Measurements from ENCODE around the gene LIN28B. TPM values are rescaled to one million over a fixed set of nuclear protein-coding genes. Genes with fewer than 3 reads are reported as not detected.

LIN28B gene
- total and polyA plus RNA-seq, 2 experiments from 2014 or later = 35.3 to 96.4 TPM

DNA sequence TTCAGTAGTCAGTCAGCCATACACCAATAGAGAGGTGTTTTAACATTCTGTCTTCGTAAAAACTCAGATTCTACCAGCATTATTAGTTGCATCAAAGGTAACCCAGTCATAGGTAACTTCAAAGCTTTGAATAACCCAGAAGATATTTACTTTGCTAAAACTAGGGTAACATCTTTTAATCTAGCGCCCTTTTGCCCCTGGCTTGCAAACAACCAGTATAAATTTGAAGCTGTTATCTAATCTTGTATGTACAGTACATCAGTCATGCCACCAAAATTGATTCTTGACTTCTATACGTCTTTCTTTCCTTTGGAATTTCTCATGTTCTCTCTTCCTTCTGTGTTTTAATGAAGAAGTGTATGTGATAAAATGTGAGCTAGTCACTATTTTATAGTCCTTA is 109.3 kb downstream of the LIN28B start:
- Histone ChIP-seq H3K27me3 (ENCODE audit: insufficient read depth) (no peaks in the 10 kb centered on the region), H3K4me1 (ENCODE audit: insufficient read depth) (no peaks in the 10 kb centered on the region), H3K36me3 (ENCODE audit: insufficient read depth) (no peaks in the 10 kb centered on the region), H3K4me3 (no peak overlapping the region), H3F3A (replicated peaks; ENCODE audit: low read depth) (no peaks in the 10 kb centered on the region), H3K79me2 (replicated peaks; ENCODE audit: insufficient read depth) (peaks cover 45% of the 10 kb centered on the region), H3K4me2 (no peak overlapping the region), H4K20me1 (replicated peaks; ENCODE audit: insufficient read depth) (no peaks in the 10 kb centered on the region), H3K27ac (ENCODE audit: low read depth) (peak overlapping the region; percentile 29; the same call in 1 of the 2 replicates), H2AFZ (no peak overlapping the region), H3K9me2 (ENCODE audit: insufficient read depth) (no peaks in the 10 kb centered on the region)
- no peaks in the 10 kb centered on the region for H3K9me3 Mint-ChIP-seq
- ATAC-seq (no peak), DNase-seq (ENCODE audit: low spot score) (no peak)
- peaks cover 1% of the 10 kb centered on the region for H3K27me3 Mint-ChIP-seq (ENCODE audit: insufficient read depth, low read depth, poor library complexity)
- H3K27ac Mint-ChIP-seq = no peak overlapping the region
- peaks cover 9% of the 10 kb centered on the region; the same call in 2 of the 3 replicates for H3K4me1 Mint-ChIP-seq
- no peak for TF ChIP-seq JUNB (IDR thresholded peaks at IDR 0.05; ENCODE audit: unreplicated experiment)
- TF ChIP-seq, protein P1, sequence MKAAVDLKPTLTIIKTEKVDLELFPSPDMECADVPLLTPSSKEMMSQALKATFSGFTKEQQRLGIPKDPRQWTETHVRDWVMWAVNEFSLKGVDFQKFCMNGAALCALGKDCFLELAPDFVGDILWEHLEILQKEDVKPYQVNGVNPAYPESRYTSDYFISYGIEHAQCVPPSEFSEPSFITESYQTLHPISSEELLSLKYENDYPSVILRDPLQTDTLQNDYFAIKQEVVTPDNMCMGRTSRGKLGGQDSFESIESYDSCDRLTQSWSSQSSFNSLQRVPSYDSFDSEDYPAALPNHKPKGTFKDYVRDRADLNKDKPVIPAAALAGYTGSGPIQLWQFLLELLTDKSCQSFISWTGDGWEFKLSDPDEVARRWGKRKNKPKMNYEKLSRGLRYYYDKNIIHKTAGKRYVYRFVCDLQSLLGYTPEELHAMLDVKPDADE (IDR thresholded peaks at IDR 0.05) = no peak
- TF ChIP-seq, protein P2, sequence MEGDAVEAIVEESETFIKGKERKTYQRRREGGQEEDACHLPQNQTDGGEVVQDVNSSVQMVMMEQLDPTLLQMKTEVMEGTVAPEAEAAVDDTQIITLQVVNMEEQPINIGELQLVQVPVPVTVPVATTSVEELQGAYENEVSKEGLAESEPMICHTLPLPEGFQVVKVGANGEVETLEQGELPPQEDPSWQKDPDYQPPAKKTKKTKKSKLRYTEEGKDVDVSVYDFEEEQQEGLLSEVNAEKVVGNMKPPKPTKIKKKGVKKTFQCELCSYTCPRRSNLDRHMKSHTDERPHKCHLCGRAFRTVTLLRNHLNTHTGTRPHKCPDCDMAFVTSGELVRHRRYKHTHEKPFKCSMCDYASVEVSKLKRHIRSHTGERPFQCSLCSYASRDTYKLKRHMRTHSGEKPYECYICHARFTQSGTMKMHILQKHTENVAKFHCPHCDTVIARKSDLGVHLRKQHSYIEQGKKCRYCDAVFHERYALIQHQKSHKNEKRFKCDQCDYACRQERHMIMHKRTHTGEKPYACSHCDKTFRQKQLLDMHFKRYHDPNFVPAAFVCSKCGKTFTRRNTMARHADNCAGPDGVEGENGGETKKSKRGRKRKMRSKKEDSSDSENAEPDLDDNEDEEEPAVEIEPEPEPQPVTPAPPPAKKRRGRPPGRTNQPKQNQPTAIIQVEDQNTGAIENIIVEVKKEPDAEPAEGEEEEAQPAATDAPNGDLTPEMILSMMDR (conservative IDR thresholded peaks at IDR 0.05; ENCODE audit: low read depth in 2 of 2) = no peak
- no peak for TF ChIP-seq CREB1 (CRISPR knock-in tag; IDR thresholded peaks at IDR 0.05; ENCODE audit: low read depth)
- no peak for TF ChIP-seq POLR2AphosphoS5 (IDR thresholded peaks at IDR 0.05; ENCODE audit: low read depth)
- TF ChIP-seq, protein P3, sequence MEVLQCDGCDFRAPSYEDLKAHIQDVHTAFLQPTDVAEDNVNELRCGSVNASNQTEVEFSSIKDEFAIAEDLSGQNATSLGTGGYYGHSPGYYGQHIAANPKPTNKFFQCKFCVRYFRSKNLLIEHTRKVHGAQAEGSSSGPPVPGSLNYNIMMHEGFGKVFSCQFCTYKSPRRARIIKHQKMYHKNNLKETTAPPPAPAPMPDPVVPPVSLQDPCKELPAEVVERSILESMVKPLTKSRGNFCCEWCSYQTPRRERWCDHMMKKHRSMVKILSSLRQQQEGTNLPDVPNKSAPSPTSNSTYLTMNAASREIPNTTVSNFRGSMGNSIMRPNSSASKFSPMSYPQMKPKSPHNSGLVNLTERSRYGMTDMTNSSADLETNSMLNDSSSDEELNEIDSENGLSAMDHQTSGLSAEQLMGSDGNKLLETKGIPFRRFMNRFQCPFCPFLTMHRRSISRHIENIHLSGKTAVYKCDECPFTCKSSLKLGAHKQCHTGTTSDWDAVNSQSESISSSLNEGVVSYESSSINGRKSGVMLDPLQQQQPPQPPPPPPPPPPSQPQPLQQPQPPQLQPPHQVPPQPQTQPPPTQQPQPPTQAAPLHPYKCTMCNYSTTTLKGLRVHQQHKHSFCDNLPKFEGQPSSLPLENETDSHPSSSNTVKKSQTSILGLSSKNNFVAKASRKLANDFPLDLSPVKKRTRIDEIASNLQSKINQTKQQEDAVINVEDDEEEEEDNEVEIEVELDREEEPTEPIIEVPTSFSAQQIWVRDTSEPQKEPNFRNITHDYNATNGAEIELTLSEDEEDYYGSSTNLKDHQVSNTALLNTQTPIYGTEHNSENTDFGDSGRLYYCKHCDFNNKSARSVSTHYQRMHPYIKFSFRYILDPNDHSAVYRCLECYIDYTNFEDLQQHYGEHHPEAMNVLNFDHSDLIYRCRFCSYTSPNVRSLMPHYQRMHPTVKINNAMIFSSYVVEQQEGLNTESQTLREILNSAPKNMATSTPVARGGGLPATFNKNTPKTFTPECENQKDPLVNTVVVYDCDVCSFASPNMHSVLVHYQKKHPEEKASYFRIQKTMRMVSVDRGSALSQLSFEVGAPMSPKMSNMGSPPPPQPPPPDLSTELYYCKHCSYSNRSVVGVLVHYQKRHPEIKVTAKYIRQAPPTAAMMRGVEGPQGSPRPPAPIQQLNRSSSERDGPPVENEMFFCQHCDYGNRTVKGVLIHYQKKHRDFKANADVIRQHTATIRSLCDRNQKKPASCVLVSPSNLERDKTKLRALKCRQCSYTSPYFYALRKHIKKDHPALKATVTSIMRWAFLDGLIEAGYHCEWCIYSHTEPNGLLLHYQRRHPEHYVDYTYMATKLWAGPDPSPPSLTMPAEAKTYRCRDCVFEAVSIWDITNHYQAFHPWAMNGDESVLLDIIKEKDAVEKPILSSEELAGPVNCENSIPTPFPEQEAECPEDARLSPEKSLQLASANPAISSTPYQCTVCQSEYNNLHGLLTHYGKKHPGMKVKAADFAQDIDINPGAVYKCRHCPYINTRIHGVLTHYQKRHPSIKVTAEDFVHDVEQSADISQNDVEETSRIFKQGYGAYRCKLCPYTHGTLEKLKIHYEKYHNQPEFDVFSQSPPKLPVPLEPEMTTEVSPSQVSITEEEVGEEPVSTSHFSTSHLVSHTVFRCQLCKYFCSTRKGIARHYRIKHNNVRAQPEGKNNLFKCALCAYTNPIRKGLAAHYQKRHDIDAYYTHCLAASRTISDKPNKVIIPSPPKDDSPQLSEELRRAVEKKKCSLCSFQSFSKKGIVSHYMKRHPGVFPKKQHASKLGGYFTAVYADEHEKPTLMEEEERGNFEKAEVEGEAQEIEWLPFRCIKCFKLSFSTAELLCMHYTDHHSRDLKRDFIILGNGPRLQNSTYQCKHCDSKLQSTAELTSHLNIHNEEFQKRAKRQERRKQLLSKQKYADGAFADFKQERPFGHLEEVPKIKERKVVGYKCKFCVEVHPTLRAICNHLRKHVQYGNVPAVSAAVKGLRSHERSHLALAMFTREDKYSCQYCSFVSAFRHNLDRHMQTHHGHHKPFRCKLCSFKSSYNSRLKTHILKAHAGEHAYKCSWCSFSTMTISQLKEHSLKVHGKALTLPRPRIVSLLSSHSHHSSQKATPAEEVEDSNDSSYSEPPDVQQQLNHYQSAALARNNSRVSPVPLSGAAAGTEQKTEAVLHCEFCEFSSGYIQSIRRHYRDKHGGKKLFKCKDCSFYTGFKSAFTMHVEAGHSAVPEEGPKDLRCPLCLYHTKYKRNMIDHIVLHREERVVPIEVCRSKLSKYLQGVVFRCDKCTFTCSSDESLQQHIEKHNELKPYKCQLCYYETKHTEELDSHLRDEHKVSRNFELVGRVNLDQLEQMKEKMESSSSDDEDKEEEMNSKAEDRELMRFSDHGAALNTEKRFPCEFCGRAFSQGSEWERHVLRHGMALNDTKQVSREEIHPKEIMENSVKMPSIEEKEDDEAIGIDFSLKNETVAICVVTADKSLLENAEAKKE (CRISPR knock-in tag; IDR thresholded peaks at IDR 0.05) = no peak
- TF ChIP-seq EZH2phosphoT487 (IDR thresholded peaks at IDR 0.05; ENCODE audit: unreplicated experiment) = no peak
- TF ChIP-seq NANOG (IDR thresholded peaks at IDR 0.05; ENCODE audit: borderline replicate concordance) = no peak
- no peak overlapping the region for H3K4me3 Mint-ChIP-seq
- H3K36me3 Mint-ChIP-seq (ENCODE audit: low read depth) = peaks cover 4% of the 10 kb centered on the region; the same call in 1 of the 3 replicates
